ENCODE data around the gene ARHGAP10. TPM values are rescaled to one million over a fixed set of nuclear protein-coding genes. Genes with fewer than 3 reads are reported as not detected.
A peak's percentile ranks its signal among the peaks of the same experiment; 100 is the strongest.

ARHGAP10 gene
- total RNA-seq, 1 donor from 2014 or later = 10.9 TPM

DNA sequence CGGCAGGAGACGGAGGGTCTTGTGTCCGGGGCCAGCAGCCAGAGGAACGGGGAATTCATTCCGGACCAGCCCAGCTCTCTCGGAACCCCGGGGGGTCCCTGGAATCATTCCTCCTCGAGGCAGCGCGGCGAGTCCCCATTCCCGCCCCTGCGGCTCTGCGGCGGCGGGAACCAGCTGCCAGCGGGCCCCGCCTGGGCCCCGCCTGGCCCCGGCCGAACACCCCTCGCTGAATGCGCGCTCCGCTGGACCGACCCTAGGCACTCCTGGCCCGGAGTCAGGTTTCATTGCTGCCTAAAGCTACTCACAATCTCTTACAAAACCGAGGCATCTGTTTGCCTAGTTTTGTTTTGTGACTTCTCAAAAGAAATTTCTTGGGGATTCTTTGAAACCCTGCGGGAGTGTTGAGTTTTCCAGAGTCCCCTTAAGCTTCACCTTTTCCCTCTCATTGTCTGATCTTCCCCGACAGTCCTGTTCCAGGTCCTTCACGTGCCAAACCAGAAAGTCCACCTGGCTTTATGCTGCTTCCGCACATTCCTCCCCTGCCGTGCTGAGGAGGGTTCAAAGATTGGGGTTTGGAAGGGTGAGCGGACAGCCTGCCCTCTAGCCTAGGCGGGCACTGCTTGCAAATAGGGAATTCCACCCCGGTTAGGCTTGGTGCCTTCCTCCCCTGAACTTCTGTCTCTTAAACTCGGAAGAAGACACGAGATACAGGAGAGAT lies 789 bp downstream of the ARHGAP10 start:
- peak overlapping the region; percentile 92 for H3K4me3 ChIP-seq (ENCODE audit: low read depth, low read length)
- no peak for DNase-seq (ENCODE audit: low read depth)
- TF ChIP-seq, protein P1, sequence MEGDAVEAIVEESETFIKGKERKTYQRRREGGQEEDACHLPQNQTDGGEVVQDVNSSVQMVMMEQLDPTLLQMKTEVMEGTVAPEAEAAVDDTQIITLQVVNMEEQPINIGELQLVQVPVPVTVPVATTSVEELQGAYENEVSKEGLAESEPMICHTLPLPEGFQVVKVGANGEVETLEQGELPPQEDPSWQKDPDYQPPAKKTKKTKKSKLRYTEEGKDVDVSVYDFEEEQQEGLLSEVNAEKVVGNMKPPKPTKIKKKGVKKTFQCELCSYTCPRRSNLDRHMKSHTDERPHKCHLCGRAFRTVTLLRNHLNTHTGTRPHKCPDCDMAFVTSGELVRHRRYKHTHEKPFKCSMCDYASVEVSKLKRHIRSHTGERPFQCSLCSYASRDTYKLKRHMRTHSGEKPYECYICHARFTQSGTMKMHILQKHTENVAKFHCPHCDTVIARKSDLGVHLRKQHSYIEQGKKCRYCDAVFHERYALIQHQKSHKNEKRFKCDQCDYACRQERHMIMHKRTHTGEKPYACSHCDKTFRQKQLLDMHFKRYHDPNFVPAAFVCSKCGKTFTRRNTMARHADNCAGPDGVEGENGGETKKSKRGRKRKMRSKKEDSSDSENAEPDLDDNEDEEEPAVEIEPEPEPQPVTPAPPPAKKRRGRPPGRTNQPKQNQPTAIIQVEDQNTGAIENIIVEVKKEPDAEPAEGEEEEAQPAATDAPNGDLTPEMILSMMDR (conservative IDR thresholded peaks at IDR 0.05; ENCODE audit: low read depth, low read length) = no peak

DNA sequence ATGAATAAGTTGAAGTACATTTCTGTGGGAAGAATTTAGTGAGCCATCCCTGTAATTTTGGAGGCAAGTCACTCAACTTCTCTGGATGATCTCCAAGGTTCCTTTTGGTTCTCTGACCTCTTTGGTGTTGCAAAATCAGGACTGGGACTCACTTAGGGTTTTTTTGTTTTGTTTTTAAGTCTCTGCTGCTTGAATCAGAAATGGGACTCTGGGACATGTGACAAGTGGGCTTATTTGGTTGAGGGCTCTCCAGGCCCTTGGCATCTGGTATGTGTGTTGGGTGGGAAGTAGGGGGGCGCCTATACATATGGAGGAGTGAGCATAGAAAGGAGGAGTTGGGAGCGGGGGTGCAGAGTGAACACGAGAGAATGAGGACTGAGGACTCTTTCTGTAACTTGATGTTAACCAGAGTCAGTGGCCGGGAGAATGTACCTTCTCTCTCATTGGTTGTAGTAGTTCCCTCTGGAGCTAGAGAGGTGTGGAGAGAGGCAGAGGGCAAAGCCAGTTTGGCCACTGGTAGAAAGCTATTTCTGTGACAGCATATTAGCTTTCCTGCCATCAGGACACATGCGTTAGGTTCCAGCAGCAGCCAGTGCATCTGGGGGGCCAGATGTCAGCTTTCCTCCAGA lies 1.9 kb downstream of the ARHGAP10 start:
- TF ChIP-seq, protein P1 (conservative IDR thresholded peaks at IDR 0.05; ENCODE audit: low read depth, low read length) = peak; percentile 5
- no peak for DNase-seq (ENCODE audit: low read depth)
- H3K4me3 ChIP-seq (ENCODE audit: low read depth, low read length) = peak overlapping the region; percentile 92

DNA sequence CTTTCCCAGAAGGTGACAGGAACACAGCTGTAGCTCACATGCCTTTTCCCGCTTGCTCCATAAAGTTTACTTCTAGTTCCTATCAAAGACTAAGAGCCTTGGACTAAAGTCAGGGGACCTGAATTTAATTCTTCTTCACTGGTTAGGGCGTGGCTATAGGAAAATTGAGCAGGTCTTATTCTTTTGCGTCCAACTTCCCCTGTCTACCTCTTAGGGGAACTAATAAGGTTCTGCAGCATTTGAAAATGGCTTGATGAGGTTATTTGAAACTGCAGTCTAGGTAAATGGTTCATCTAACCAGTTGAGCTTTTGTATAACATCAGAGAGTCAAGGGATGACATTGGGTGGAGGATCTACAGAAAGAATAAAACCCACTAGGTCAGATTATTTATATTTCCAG lies 2.6 kb downstream of the ARHGAP10 start:
- no peak for DNase-seq (ENCODE audit: low read depth)
- TF ChIP-seq, protein P1 (conservative IDR thresholded peaks at IDR 0.05; ENCODE audit: low read depth, low read length) = no peak
- no peak overlapping the region for H3K4me3 ChIP-seq (ENCODE audit: low read depth, low read length)

DNA sequence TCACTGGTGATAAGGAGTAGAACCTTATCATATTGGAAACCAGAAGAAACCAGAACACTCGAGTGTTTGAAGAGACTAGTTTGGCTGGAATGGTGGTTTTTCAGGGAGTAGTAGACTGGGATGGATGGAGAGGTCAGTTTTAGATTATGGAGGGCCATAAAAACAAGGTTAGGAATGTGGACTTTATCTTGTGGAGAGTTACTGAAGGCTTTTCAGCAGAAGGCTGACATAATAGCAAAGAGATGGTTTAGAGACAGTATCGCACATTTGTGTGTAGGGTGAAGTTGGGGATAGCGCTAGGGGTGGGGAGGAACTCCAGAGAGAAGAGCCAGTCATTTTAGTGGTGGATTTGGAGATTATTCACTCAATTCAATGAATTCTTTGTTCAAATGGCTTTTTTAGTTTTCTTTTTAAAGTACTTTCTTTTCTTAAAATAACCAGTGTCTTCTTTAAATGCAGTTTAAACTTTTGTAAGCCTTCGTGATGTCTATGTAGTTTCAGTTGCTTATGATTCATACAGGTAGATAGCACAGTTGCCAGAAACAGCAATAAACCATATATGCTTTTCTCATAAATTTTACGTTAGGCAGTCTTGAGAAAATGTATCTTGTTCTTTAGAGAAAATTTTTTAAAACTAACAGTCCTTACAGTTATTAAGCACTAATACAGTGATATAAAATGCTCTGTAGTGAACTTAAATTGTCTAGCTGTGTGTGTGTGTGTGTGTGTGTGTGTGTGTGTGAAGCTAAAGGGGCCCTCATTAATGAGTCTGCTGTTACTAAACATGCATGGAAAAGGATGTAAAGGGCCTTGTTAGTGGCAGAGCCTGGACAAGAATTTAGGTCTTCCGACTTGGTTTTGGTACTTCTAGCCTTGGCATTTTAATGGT lies 3.8 kb downstream of the ARHGAP10 start:
- no peak overlapping the region for H3K4me3 ChIP-seq (ENCODE audit: low read depth, low read length)
- DNase-seq (ENCODE audit: low read depth) = no peak
- TF ChIP-seq, protein P1 (conservative IDR thresholded peaks at IDR 0.05; ENCODE audit: low read depth, low read length) = no peak

DNA sequence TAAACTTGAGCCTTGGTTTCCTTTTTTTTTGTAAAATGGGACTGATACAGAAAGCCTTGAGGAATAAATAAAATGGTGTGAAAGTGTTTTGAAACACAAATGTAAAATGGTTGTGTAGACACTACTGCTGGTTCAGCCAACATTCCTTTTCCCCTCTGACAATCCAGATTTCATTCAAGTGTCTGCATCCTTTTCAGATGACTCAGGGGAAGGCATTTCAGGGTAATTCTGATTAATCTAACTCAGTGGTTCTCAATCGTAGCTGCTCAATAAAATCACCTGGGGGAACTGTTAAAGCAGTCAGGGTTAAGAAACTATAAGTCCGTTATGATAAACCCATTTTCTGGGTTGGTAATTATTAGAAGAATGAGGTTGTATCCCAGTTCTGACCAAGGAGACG lies 4.6 kb downstream of the ARHGAP10 start:
- DNase-seq (ENCODE audit: low read depth) = peak; percentile 79
- TF ChIP-seq, protein P1 (conservative IDR thresholded peaks at IDR 0.05; ENCODE audit: low read depth, low read length) = no peak
- no peak overlapping the region for H3K4me3 ChIP-seq (ENCODE audit: low read depth, low read length)

DNA sequence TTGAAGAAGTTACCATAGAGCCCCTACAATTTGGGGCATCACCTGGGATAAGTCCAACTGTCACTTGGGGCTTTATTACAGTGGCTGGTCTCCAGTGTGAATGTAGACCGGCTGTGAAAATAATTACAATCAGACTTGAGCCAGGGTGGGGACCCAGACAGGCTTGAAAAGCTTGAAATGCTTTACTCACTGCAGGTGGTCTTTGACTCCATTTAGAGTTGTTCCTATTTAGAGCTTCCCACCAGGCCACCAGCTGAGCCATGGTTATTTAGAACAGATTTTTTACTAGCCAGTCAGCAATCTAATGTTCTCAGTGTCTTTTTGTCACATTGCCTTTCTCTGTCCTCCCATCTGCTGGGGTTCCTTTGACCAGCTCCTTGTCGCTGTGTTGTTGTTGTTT lies 5.7 kb downstream of the ARHGAP10 start:
- H3K4me3 ChIP-seq (ENCODE audit: low read depth, low read length) = no peak overlapping the region
- TF ChIP-seq, protein P1 (conservative IDR thresholded peaks at IDR 0.05; ENCODE audit: low read depth, low read length) = no peak
- no peak for DNase-seq (ENCODE audit: low read depth)

Data from epithelial cell of proximal tubule (primary cell).